ENCODE results near the gene ARRB1.

Gene ARRB1

DNA sequence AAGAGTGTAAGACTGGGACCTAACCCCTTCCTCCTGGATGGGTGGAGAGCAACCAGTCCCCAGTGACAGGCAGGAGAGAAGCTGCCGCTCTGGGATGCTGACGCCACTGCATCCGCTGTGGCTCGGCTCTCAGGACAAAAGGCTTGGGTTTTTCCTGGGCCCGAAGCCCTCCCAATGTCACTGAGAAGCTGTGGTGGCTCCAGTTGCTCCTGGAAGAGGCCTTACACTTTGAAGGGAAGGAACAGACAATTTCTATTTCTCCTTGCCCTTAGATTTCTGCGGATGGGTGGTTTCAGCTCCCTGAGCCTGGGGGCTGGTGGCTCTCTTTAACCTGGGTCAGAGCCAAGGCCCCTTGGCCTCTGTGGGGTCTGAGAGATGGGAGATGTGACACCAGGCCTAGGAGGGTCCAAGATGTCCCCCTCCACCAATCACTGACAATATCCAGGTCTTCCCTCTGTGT lies 89.5 kb downstream of the ARRB1 start:
- no peak overlapping the region for H3K4me3 ChIP-seq (ENCODE audit: control insufficient read depth, low read depth, low read length)
- DNase-seq (ENCODE audit: low read depth) = no peak
- TF ChIP-seq, protein P1, sequence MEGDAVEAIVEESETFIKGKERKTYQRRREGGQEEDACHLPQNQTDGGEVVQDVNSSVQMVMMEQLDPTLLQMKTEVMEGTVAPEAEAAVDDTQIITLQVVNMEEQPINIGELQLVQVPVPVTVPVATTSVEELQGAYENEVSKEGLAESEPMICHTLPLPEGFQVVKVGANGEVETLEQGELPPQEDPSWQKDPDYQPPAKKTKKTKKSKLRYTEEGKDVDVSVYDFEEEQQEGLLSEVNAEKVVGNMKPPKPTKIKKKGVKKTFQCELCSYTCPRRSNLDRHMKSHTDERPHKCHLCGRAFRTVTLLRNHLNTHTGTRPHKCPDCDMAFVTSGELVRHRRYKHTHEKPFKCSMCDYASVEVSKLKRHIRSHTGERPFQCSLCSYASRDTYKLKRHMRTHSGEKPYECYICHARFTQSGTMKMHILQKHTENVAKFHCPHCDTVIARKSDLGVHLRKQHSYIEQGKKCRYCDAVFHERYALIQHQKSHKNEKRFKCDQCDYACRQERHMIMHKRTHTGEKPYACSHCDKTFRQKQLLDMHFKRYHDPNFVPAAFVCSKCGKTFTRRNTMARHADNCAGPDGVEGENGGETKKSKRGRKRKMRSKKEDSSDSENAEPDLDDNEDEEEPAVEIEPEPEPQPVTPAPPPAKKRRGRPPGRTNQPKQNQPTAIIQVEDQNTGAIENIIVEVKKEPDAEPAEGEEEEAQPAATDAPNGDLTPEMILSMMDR (IDR thresholded peaks at IDR 0.05; ENCODE audit: control insufficient read depth, insufficient read depth, low read depth, low read length, missing control alignments) = no peak

DNA sequence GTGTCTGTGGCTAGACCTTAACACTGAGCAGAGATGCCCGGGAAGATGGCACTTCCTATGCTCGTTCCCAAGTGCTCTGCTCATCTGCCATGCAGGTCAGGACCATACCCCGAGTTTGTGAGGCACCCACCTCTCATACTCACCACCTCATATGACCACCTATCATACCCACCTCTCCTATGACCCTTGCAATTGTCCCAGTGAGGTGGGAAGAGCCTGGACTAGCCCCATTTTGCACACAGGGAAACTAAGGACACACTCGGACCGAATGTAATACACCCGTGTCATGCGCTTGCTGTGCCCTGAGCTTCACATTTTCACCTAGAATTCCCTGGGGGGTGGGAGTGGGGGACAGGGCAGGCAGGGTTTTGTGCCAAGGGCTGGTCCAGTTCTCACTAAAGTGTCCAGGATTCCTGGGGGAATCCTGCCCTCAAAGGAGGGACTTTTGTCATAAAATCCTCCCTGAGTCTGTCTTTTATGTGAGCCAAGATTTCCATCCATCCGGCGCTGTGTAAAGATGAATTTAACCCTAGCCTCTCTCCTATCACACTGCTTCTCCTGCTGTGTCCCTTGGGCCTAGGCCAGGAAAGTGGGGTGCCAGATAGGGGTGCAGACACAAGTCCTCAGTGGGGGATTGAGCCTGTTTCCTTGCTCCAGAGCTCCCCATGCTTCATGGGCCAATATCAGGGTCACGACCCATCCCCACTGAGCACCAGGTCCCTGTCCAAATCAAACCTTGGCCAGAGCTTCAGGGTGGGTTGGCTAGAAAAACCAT lies 90.9 kb downstream of the ARRB1 start:
- no peak for DNase-seq (ENCODE audit: low read depth)
- no peak overlapping the region for H3K4me3 ChIP-seq (ENCODE audit: control insufficient read depth, low read depth, low read length)
- TF ChIP-seq, protein P1 (IDR thresholded peaks at IDR 0.05; ENCODE audit: control insufficient read depth, insufficient read depth, low read depth, low read length, missing control alignments) = no peak

DNA sequence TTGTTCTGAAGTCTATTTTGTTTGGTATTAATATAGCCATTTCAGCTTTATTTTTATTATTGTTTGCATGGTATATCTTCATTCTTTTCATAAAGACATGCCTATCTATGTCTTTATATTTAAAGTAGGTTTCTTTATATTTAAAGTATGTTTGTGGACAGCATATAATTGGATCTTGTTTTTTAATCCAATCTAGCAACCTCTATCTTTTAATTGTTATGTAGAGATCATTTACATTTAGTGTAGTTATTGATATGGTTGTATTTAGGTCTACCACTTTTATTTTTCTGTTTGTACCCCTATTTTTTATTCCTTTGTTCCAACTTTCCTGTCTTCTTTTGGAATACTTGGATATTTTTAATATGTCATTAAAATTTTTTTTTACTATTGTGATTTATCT lies 97.1 kb downstream of the ARRB1 start:
- no peak for DNase-seq (ENCODE audit: low read depth)
- TF ChIP-seq, protein P1 (IDR thresholded peaks at IDR 0.05; ENCODE audit: control insufficient read depth, insufficient read depth, low read depth, low read length, missing control alignments) = no peak
- H3K4me3 ChIP-seq (ENCODE audit: control insufficient read depth, low read depth, low read length) = no peak overlapping the region

DNA sequence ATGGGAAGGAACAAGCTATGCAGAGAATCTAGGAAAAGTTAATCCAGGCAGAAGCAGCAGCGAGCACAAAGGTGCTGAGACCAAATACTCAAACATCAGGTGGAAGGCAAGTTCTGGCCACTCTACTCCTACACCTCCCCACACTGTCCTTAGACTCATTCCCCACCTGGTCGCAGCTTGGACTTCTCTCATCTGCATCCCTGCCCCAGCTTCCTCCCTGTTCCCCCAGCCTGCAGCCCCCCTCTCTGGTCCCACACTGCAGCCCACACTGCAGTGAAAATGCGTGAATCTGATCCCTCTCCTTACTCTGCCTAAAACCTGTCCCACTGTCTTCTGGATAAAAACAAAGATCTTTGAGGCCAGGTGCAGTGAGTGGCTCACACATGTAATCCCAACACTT lies 101.8 kb downstream of the ARRB1 start:
- no peak for DNase-seq (ENCODE audit: low read depth)
- no peak overlapping the region for H3K4me3 ChIP-seq (ENCODE audit: control insufficient read depth, low read depth, low read length)
- TF ChIP-seq, protein P1 (IDR thresholded peaks at IDR 0.05; ENCODE audit: control insufficient read depth, insufficient read depth, low read depth, low read length, missing control alignments) = no peak

DNA sequence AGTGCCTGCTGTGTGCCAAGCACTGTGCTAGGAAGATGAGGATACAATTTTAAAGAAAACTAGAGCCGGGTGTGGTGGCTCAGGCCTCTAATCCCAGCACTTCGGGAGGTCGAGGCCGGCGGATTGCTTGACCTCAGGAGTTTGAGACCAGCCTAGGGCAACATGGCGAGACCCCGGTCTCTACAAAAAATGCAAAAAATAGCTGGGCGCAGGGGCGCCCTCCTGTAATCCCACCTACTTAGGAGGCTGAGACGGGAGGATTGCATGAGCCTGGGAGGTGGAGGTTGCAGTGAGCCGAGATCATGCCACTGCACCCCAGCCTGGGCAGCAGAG lies 102.6 kb downstream of the ARRB1 start:
- DNase-seq (ENCODE audit: low read depth) = no peak
- TF ChIP-seq, protein P1 (IDR thresholded peaks at IDR 0.05; ENCODE audit: control insufficient read depth, insufficient read depth, low read depth, low read length, missing control alignments) = no peak
- no peak overlapping the region for H3K4me3 ChIP-seq (ENCODE audit: control insufficient read depth, low read depth, low read length)

DNA sequence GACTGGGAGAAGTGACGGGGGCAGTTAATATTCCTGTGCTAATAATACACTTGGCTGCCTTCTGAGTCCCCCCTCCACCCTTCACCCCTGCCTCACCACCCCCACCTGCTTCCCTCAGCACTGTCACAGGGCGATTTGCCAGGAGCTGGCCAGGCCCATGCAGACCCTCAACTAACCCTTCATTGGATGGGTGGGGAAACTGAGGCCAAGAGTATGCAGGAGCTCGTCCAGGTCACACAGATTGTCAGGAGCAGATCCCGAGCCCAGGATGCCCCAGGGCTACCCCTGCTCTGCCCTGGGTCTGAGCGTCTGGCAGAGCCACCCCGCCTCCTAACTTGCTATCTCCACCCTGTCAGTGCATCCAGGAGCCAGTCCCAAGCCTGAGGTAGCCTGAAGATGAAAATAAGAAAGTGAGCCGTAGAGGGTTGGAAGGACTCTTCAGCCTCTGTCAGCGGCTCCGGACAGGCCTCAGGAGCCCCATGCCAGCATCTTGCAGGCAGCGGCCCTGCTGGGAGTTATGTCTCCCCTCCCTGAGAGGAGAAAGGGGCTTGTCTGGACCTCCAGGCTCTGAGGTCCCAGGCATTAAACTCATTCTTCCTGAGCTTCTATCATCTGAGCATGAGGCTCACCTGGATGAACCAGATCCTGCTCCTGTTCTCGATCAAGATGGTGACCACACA lies 104.7 kb downstream of the ARRB1 start:
- DNase-seq (ENCODE audit: low read depth) = no peak
- no peak overlapping the region for H3K4me3 ChIP-seq (ENCODE audit: control insufficient read depth, low read depth, low read length)
- TF ChIP-seq, protein P1 (IDR thresholded peaks at IDR 0.05; ENCODE audit: control insufficient read depth, insufficient read depth, low read depth, low read length, missing control alignments) = no peak
